ENCODE data around the gene SLC6A5.

SLC6A5 gene

DNA sequence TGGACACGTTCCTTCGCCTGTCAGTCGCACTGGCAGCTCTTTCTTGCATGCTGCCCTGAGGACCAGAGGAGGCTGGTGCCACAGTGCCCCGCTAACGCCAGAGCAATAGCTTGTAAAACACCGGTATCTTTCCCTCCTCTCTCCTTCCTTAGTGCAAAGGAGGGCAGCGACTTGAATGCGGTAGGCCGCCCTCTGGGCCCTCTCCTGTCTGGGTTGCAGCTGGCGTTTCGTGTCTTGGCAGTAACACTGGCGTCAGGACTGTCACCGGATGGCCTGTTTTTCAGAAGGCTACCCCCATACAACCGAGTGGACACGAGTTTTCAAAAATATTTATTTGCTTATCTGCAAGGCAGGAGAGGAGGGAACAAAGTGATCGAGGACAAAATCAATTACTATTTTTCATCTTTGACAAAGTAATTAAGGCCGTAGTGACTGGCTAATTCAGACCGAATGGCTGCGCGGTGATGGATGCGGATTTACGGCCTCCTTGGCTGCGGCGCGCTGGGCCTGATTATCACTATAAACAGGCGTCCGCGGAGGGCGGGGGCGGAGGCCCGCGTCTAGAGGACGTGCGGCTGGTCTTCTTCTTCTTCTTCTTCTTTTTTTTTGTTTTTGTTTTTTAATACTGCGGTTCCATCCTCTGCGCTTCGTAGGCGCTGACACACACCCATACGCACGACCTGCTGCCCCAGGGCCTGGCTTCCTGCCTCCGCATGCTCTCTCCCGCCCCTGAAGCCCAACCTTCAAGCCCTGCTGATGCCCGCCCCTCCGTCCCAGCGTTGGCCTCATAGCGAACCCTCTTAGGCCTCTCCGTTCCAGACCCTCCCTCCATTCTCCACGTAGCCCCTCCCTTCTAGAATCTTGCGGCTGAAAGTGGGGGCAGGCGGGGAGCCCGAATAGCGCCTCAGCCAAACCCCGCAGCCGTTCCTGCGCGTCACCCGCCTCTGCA lies 2.9 kb upstream of the SLC6A5 start:
- no peak for DNase-seq (ENCODE audit: low read depth)

- no peak for DNase-seq (ENCODE audit: low read depth)
Observed at GRCh38 chr11:20597154-20597679, 2.2 kb upstream of the SLC6A5 start.

DNA sequence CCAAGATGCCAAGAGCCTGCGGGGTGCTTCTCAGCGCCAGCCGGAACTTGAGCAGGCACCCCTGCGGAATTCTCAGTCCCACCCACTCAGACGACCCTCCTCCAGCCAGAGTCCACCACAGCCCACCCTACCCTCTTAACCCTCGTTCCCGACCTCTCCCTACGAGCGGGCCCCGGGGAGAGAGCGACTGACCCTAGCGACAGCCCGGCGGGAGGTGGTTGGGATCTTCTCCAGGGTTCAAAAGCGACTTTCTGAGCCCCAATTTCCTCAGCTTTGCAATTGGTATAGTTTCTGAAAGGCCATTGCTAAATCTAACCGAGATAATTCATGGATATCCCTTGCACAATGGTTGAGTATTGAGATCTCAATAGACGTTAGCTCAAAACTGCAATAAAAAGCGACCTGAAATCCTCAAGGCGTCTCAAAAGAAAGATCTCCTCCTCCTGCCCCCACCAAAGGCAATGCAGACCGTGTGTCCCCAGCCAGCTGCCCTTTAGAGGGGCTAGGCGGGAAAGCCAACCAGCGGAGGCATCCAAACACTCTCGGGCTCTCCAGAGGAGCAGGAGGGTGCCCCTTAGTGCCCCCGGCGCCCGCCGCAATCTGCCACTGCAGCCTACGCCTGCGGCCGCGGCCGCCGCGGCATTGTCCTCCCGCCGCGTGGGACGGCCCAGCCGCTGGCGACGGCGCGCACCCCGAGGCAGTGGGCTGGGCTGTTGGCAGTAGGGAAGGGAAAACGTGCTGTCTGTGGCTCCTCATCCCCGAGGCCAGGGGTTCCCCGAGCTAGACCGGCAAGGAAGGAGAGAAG lies 1.5 kb upstream of the SLC6A5 start:
- DNase-seq (ENCODE audit: low read depth) = no peak

- no peak for DNase-seq (ENCODE audit: low read depth)
Observed at GRCh38 chr11:20598492-20598891, 916 bp upstream of the SLC6A5 start.

- DNase-seq (ENCODE audit: low read depth) = no peak
Observed at GRCh38 chr11:20600020-20600346, 575 bp downstream of the SLC6A5 start.

DNA sequence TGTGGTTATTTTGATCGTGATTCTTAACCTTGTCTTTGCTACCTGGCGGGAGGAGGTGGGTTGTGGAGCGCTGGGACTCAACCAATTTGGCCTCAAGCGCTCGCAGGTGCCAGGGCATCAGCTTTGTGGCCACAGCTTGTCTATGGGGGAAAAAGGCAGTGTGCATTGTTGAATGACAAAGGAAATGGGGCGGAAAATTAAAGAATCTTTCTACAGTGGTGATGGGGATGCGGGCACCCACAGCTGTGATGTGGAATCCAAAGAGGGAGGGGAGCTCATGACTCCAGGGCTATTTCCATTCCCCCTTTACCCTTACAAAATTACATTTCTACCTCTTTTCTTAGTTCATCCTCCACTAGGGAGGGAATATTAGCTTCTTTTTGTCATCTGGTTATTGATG lies 1.1 kb downstream of the SLC6A5 start:
- no peak for DNase-seq (ENCODE audit: low read depth)

GRCh38 chr11:20601221-20601914 lies 2.0 kb downstream of the SLC6A5 start:
- no peak for DNase-seq (ENCODE audit: low read depth)

DNA sequence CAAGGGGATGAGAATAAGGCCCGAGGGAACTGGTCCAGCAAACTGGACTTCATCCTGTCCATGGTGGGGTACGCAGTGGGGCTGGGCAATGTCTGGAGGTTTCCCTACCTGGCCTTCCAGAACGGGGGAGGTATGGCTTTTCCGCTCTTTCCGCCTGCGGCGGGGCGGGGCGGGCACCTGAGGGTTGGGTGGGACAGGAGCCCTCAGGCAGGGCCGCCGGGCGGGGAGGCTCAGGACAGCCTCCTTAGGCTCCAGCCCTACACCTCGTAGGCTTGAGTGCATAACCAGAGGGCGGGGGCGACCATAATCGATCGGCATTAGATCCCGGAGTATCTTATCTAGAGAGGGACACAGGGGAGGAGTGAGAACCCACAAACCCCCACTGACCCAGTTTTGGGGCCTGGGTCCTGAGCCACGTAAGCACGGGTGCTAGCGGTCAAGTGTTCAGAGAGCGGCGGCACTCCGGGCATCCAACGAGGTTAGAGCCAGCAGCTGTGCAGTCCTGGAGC lies 4.9 kb downstream of the SLC6A5 start:
- no peak for DNase-seq (ENCODE audit: low read depth)

DNA sequence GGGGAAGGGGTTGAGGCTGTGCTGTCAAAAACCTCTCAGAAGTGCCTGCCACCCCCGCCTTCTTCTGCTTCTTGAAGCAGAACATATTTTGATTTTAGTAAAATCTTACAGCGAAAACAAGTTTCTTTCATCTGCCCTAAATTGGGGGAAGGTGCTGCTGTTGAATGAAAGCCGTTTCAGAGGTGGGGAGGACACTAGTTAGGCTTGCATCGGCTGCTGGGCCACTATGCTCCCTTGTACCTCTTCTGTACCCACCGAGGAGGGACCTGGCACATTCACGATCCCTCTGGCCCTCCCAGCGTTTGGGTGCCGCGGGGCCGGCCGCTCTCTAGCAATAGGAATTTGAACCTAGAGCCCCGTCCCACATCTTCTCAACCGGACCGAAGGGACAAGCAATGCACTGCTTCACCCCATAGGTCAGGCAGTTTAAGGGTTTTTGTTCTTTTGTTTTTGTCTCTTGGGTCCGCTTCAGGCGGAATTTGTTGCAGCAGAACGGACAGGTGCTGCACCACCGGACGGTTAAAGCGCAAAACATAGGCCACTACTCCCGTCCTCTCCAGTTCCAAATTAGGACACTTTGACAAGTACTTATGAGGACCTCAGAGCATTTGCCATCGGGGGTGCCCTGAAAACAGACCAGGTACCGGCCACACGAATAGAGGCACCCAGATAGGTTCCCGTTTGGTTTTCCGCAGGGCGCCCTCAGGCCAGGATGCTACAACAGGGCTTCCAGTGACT lies 5.6 kb downstream of the SLC6A5 start:
- DNase-seq (ENCODE audit: low read depth) = no peak

GRCh38 chr11:20605602-20606091 lies 6.2 kb downstream of the SLC6A5 start:
- DNase-seq (ENCODE audit: low read depth) = no peak

- no peak for DNase-seq (ENCODE audit: low read depth)
Observed at GRCh38 chr11:20608934-20609333, 9.5 kb downstream of the SLC6A5 start.

DNA sequence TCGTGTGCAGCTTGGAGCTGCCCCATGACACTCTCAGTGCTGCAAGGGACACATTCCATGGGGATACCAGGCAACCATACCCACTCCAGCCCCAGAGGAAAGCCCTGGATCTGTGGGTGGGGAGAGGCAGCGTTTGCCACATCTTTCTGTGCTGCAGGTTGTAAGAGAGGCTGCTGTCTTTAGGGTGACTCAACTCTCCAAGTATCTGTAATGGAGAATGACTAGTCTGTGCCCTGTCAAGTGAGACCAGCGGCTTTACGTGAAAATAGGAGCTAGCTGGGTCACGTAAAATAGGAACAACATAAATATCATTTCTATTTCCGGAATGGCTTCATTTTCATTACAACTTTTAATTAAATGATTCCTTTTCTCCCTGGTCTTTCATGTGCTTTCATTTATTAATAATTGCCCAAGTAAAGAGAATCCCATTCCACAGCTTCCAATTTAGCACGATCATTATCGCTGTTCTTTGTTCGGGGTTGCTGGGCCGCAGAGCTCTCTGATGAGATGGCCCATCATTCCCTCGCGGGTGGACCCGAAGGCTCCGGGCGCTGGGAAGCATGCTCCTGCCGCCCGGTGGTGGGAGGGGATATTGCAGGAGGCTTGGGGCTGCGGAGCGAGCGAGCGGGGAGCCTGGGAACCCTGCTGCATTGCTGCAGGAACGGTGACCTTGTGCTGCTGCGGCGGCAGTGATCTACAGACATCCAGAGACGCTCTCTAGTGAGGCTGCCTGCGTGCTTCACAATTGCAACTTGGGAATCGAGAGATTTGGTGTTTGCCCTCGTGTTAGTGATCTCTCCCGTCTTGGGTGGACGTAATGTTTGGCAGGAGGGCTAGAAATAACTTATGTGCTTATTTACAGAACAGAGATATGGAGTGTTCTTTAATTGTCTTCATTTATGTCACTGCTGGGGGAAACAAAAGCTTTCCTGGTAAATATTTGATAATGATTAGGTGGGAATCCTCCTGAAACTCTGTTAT lies 10.6 kb downstream of the SLC6A5 start:
- DNase-seq (ENCODE audit: low read depth) = peak; percentile 20

- no peak for DNase-seq (ENCODE audit: low read depth)
Observed at GRCh38 chr11:20610825-20611224, 11.4 kb downstream of the SLC6A5 start.

DNA sequence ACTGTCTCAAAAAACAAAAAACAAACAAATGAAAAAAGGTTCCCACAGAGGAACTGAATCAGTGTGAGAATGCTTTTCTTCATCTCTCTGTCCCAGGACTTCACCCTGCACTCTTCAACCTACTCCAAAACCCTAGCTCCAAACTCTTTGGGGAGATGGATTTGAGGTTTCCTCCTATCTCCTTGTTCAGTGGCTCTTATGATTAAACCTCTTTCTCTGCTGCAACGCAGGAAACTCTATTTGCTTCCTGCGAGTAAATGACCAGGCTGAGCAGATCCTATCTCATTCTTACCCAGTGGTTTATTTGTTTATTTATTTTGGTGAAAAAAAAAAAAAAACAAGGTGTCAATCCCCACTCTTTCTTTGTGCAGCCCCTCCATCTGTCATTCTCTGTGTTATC lies 12.0 kb downstream of the SLC6A5 start:
- no peak for DNase-seq (ENCODE audit: low read depth)

DNA sequence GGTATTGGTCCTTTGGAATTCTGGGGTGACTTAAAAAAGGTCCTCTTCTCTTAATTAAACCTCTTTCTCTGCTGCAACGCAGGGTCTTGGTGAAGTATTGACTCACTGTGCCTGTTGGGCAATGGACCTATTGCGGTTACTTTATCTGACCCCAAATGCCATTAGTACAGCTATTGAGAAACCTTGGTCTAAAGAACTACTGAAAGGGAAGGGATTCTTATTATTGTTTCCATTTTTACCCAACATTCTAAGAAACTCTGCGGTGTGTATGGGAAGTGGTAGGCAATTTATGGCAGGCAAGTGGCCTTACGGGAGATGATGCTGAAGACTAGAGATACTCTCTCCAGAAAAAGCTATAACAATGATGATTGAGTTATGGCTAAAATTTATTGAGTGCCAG lies 12.5 kb downstream of the SLC6A5 start:
- no peak for DNase-seq (ENCODE audit: low read depth)

- DNase-seq (ENCODE audit: low read depth) = no peak
Observed at GRCh38 chr11:20612416-20612815, 13.0 kb downstream of the SLC6A5 start.

DNA sequence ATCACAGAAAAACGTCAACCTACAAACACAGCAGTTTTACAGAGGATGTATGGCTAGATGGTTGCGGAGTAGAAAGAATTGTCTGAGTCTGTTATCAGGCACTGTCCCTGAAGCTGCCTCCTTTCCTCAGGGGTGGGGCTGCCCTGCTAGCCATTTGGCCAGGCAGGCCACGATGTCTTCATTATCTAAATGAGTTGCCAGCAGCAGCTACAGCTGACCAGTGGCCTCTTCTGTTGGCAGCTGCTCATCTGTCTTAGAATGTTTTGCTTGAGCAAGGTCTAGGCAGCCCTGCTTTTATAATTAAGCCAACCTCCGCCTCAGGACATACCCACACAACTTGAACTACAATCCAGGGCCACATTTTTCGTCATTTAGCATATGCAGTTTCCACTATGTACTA lies 17.5 kb downstream of the SLC6A5 start:
- DNase-seq (ENCODE audit: low read depth) = no peak

- no peak for DNase-seq (ENCODE audit: low read depth)
Observed at GRCh38 chr11:20617346-20618005, 18.1 kb downstream of the SLC6A5 start.

DNA sequence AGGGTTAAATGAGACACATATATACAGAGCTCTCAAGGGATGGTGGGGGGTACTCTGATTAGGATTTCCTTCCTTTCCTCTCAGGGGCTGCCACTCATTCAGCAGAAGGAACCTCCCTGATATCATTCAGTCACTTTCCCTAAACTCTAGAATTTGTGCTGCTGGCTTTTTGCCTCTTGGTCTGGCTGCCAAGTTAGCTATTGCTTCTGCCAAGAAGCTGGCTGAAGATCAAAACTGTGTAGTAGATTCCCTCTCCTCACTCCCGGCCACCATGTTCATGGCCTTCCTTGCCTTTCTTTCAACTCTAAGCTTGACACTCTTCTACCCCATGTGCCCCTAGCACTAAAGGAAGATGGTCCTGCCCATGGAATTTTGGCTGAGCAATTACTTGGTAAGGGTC lies 18.7 kb downstream of the SLC6A5 start:
- DNase-seq (ENCODE audit: low read depth) = no peak

GRCh38 chr11:20620988-20621387 lies 21.6 kb downstream of the SLC6A5 start:
- DNase-seq (ENCODE audit: low read depth) = no peak

All from stimulated activated CD8-positive, alpha-beta memory T cell treated with anti-CD3 and anti-CD28 coated beads, Interleukin-15, amount 100 ng/mL, for 1 hour (primary cell).